Measurements from ENCODE around the gene MLXIP.

The MLXIP gene

DNA sequence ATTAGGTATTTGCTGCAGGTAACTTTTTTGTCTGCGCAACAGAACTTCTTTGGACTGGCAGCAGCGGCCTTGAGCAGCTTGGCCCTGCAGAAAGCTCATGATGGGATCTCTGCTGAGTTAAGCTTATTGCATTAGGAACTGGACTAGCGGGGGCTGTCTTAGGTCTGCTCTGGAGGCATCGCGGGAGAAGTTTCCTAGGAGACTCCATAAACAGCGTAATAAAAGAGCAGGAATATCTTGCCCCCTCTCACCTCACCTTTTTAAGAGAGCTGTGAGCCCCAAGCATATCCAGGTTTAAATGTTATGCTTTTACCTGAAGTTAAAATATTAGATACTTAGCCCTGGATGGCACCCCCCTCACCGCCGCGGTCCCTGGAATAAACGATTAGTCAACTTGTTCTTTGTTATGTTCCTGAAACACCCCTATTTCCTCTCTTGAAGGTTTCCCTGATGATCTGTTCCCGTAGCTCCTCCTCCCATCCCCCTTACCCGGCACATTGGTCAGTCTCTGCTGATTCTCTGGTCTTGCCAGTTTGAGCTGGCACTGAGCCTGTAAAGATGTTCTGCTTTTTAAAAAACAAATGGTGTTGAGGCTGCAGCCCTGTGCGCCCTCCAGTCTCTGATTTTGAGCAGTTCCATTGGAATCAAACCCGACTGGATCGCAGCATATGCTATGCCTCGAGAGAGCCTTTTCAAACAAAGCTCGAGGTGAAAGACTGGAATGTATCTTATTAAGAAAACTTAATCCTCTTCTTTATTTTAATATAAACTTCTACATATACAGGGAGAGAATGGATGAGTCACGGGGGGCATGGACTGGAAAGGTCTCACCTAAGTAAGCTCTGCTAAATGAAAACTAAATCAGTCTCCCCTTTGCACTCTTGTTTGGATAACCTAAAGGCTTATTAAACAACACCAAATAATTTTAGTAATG, 1.9 kb downstream of the MLXIP start:
- DNase-seq: peak; percentile 70

DNA sequence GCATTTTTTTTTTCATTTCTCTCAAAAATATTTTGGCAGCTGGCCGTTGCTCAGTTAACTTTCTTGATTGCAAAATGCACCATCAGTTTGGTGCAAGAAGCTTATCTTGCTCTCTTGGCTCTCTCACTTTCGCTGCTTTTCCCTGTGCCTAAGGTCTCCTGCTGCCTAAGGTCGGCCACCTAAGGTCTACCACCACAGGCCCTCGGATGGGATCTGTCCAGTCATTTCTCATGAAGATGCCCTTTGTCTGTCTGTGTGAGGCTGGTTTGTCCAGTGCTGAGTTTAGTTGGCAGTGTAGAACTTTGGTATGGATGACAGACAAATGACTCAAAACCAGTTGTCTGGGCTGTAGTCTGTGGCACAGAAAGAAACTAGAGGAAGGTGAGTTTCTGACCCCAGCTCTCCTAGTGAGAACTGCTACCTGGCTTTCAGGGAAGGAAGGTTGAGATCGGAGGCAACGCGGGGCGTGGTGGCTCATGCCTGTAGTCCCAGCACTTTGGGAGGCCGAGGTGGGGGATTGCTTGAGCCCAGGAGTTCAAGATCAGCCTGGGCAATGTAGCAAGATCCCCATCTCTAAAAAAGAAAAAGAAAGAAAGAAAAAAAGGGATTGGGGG, 2.6 kb downstream of the MLXIP start:
- no peak for DNase-seq

DNA sequence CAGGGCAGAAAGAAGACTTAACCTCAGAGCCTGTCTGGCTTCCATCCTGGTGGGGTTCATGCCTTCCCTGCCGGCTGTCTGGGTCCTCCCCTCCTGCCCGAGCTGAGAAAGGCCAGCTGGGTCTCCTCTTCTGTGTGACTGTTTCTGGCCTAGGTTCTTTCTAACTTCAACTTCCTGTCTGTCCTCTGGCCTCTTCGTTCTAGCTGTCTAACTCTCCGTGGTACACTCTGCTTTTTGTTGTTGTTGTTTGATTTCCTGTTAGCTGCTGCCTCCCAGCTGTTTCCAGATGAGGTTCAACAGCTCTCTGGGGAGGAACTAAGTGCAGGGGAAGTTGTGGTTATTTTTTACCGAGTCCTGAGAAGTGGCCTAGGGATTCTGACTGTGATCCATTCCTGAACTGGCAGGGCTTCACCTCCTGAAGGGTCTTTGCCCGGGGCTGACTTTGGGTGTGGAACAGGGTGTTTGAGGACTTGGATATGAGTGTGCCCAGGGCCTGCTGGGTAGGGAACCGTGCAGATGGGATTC, 3.2 kb downstream of the MLXIP start:
- no peak for DNase-seq

DNA sequence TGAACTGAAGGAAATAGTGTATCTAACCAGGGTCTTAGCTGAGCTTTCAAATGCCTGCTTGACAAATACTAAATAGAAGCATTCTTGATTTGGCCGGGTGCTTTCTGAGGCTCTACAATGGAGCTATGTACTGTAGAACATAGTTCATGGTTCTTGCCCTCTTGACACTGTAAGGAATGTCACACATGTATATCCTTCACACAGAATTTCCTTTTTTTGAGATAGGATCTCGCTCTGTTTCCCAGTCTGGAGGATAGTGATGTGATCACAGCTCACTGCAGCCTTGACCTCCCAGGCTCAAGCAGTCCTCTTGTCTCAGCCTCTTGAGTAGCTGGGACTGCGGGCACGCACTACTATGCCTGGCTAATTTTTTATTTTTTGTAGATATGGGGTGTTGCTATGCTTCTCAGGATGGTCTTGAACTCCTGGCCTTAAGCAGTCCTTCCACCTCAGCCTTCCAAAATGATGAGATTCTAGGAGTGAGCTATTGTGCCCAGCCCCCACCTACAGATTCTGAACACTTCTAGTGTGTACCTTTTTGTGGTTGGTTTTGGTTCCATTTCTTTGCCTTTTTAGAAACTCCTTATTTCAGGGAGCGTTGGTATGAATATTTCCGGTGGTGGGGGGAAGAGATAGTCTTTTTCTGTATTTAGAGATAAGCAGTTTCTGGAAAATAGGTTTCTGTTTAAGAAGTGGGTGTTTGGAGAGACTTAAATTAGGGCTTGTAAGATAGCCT, 4.2 kb downstream of the MLXIP start:
- DNase-seq: no peak

- no peak for DNase-seq
Measured at GRCh38 chr12:122084857-122085405, 6.4 kb downstream of the MLXIP start.

- no peak for DNase-seq
Measured at GRCh38 chr12:122085591-122085990, 7.0 kb downstream of the MLXIP start.

- DNase-seq: no peak
Measured at GRCh38 chr12:122086116-122086515, 7.6 kb downstream of the MLXIP start.

GRCh38 chr12:122086641-122087285, 8.2 kb downstream of the MLXIP start:
- DNase-seq: no peak

DNA sequence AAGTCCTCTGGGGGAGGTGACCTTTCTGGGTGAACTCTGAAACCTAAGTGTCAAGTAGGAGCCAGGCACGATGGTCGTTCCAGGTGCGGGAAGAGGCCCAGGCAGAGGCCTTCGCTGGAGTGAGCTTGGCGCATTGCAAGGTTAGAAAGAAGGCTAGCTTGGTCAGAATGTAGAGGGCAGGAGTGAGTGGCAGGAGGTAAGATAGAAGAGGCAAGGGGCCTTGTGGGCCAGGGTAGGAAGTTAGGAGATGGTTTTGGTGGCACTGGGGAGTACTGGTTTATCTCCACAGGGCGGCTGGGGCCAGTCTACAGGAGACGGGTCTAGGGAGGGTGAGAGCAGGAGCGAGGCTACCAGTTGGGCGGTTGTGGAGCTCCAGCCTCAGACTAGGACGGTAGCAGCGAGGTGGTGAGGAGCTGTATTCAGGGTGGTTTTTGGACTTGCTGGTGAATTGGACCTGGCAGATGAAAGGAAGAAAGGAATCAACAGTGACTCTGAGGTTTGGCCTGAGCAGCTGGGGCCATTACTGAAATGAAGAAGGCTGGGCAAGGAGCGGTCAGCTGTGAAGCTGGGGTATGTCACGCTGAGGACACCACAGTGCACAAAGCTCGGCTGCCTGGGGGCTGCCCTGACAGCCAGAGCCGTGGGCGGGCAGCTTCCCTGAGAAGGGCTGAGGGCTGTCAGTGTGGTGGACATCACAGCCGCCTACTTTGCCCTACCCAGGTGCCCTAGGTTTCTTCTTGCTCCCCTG, 9.0 kb downstream of the MLXIP start:
- DNase-seq: no peak

- no peak for DNase-seq
Measured at GRCh38 chr12:122088179-122088810, 9.7 kb downstream of the MLXIP start.

DNA sequence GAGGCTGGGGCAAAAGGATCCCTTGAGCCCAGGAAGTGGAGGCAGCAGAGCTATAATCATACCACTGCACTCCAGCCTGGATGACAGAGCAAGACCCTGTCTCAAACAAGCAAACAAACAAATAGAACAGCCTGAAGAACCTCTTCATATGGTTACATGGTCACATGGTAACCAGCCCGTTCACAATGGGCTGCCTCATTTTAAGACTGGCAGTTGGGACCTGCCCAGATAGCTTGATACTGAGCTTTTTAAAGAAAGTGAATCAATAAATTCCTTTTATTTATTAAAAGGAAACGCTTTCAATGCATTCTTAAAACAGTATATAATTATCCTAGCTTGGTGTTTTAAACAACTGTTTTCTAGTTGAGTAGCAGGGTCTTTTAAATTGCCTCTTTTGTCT, 10.5 kb downstream of the MLXIP start:
- peak; percentile 58 for DNase-seq

- no peak for DNase-seq
Measured at GRCh38 chr12:122090759-122091515, 12.4 kb downstream of the MLXIP start.

- DNase-seq: no peak
Measured at GRCh38 chr12:122093098-122093883, 14.7 kb downstream of the MLXIP start.

DNA sequence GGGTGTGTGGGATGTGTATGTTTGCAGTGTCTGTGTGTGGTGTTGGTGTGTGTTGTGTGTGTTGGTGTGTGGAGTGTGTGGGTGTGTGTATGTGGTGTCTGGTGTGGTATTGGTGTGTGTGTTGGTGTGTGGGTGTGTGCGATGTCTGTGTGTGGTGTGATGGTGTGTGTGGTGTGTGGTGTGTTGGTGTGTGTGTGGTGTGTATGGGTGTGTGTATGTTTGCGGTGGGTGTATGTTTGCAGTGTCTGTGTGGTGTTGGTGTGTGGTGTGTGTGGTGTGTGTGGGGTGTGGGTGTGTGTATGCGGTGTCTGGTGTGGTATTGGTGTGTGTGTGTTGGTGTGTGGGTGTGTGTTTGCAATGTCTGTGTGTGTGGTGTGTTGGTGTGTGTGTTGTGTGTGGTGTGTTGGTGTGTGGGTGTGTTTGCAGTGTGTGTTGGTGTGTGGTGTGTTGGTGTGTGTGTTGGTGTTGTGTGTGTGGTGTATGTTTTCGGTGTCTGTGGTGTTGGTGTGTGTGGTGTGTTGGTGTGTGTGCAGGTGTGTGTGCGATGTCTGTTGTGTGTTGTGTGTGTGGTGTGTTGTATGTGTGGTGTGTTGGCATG, 15.7 kb downstream of the MLXIP start:
- DNase-seq: no peak

DNA sequence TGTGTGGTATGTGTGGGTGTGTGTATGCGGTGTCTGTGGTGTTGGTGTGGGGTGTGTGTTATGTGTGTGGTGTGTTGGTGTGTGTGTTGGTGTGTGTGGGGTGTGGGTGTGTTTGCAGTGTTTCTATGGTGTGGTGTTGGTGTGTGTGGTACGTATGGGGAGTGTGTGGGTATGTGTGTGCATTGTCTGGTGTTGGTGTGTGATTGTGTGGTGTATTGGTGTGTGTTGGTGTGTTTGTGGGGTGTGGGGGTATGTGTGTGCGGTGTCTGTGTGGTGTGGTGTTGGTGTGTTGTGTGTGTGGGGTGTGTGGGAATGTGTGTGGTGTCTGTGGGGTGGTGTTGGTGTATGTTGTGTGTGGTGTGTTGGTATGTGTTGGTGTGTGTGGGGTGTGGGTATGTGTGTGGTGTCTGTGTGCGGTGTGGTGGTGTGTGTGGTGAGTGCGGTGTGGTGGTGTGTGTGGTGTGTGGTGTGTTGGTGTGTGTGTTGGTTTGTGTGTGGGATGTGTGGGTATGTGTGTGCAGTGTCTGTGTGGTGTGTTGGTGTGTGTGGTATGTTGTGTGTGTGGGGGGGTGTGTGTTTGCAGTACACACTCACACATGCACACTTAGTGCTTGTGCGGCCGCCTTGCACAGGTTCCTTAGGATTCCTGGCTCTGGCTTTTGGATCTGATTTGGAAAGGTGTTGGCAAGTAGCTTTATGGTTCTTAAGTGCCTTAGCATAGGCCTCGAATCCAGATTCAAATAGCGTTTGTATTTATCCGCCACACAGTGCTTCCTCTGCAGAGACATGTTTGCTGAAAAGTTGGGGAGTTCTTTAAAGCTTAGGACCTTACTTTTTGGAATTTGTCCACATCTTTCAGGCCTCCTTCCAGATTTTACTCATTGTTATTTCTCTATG, 16.4 kb downstream of the MLXIP start:
- peak; percentile 25 for DNase-seq

DNA sequence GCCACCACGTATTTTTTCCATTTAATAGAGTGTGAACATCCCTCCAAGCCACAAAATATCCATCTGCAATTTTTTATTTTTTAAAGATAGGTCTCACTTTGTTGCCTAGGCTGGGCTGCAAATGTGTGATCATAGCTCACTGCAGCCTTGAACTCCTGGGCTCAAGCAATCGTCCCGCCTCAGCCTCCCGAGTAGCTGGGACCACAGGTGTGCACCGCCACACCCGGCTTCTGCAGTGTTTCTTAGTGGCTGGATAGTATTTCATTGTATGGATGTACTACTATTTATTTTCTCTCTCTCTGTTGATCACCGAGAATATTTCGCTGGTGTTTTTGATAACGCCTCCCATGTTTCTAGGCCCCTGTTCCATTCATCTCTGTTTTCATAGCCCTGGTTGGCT, 17.5 kb downstream of the MLXIP start:
- DNase-seq: no peak

DNA sequence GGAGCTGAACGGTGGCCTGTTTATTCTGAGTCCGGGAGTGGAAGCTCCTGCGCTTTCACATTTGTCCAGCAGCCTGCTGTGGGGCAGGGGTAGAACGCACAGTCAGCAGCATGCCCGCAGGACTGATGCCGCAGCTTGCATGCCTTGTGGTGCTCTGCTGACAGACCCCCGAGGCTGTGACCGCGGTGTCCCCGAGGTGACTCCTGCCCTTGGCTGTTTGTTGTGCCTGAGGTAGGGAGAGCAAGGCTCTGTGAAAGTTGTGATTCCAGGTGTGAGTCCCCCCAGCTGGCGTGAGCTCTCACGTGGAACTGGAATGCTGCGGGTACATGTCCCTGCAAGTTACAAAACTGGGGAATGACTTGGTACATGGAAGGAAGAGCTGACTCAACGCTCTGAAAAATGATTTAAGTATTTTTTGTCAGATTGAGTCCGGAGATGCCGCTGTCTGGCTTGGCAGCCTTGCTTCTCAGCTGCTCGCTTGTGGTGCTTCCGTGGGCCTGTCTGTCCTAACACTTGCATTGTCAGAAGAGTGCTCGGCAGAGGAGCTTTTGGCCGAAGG, 18.1 kb downstream of the MLXIP start:
- no peak for DNase-seq

GRCh38 chr12:122097584-122097926, 19.0 kb downstream of the MLXIP start:
- DNase-seq: no peak
